K562 (cell line): ENCODE data around the gene ID1. TPM values are rescaled to one million over a fixed set of nuclear protein-coding genes. Genes with fewer than 3 reads are reported as not detected.

Experiments
- BHLHE40 ChIP-seq: IDR thresholded peaks from 2 replicates; pipeline ENCODE4 v1.6.1; 2011; ENCODE audit warnings: low read length, improper control_type of control experiment
- CCNT2 ChIP-seq: IDR thresholded peaks from 2 replicates; pipeline ENCODE4 v1.6.1; 2011; ENCODE audit warnings: borderline replicate concordance, low read depth, mild to moderate bottlenecking, moderate library complexity, mixed read lengths, low read length; ENCODE audit not compliant: insufficient read length; ENCODE audit errors: extremely low read depth
- DNMT1 ChIP-seq: fragments of 450-650 bp; IDR thresholded peaks from 2 replicates; pipeline ENCODE4 v1.6.1; 2016; ENCODE audit warnings: antibody characterized with exemption, mild to moderate bottlenecking
- EHMT2 ChIP-seq: fragments of 450-650 bp; IDR thresholded peaks from 2 replicates; pipeline ENCODE4 v1.6.1; 2018; ENCODE audit warnings: antibody characterized with exemption
- HDAC1 ChIP-seq, 2 experiments: fragments of 450-650 bp; IDR thresholded peaks; 2 replicates each; pipeline ENCODE4 v1.6.1; 2016 to 2017; ENCODE audit warnings: inconsistent platforms in 1 of 2, mild to moderate bottlenecking in 1 of 2, moderate library complexity in 1 of 2
- HDAC2 ChIP-seq: fragments of 450-650 bp; IDR thresholded peaks from 2 replicates; pipeline ENCODE4 v1.6.1; 2016; ENCODE audit warnings: mild to moderate bottlenecking
- MAFK ChIP-seq: IDR thresholded peaks from 2 replicates; pipeline ENCODE4 v1.6.1; 2011; ENCODE audit warnings: low read length, improper control_type of control experiment
- MBD2 ChIP-seq: sonication (generic); IDR thresholded peaks from 2 replicates; pipeline ENCODE4 v1.6.1; 2016; ENCODE audit warnings: low read depth, borderline replicate concordance
- MYBL2 ChIP-seq, 2 experiments: fragments of 450-650 bp in 1 of 2; sonication (generic) in 1 of 2; formaldehyde crosslinking in 1 of 2; IDR thresholded peaks; 2 replicates each; pipeline versions ENCODE4 v1.6.1 to v1.8.1; 2017 to 2022; ENCODE audit warnings: borderline replicate concordance in 1 of 2, inconsistent platforms in 1 of 2, low read depth in 1 of 2, mild to moderate bottlenecking in 1 of 2, missing genetic modification reagents in 1 of 2, moderate library complexity in 1 of 2
- NEUROD1 ChIP-seq: fragments of 150-350 bp; IDR thresholded peaks from 2 replicates; pipeline ENCODE4 v1.6.1; 2014; ENCODE audit warnings: borderline replicate concordance, low read length, low read depth; ENCODE audit not compliant: partially characterized antibody
- NONO ChIP-seq, 2 experiments: fragments of 200-400 bp in 1 of 2; fragments of 450-650 bp in 1 of 2; formaldehyde crosslinking in 1 of 2; IDR thresholded peaks; 2 replicates each; pipeline ENCODE4 v1.6.1; 2017; ENCODE audit warnings: low read depth in 2 of 2, mild to moderate bottlenecking in 2 of 2, moderate library complexity in 2 of 2, low read length in 1 of 2
- PRDM10 ChIP-seq: fragments of 450-650 bp; IDR thresholded peaks from 2 replicates; pipeline ENCODE4 v1.6.1; 2018; ENCODE audit not compliant: partially characterized antibody
- SMAD1 ChIP-seq: fragments of 150-350 bp; IDR thresholded peaks from 2 replicates; pipeline ENCODE4 v1.6.1; 2014; ENCODE audit warnings: low read length, low read depth; ENCODE audit not compliant: partially characterized antibody
- XRCC5 ChIP-seq: fragments of 200-400 bp; formaldehyde crosslinking; IDR thresholded peaks from 2 replicates; pipeline ENCODE4 v1.6.1; 2017; ENCODE audit warnings: low read depth, mild to moderate bottlenecking, low read length
- ZNF395 ChIP-seq: fragments of 200-800 bp; sonication (Bioruptor generic); IDR thresholded peaks from 2 replicates; pipeline ENCODE4 v1.6.1; 2017; ENCODE audit warnings: missing genetic modification characterization, missing compliant biosample characterization
- ZNF740 ChIP-seq, 3 experiments: fragments of 200-800 bp in 1 of 3; sonication (Bioruptor generic) in 1 of 3; sonication (generic) in 1 of 3; formaldehyde crosslinking in 1 of 3; IDR thresholded peaks; 2 replicates each; pipeline versions ENCODE4 v1.6.1 to v1.8.0; 2016 to 2022; ENCODE audit warnings: mild to moderate bottlenecking in 2 of 3, missing compliant biosample characterization in 2 of 3, missing genetic modification characterization in 2 of 3, missing genetic modification reagents in 1 of 3
- polyA plus RNA-seq, 8 experiments: library from polyadenylated mRNA; depleted of rRNA in 4 of 8; stranded (reverse) in 5 of 8; unstranded in 3 of 8; fragments of >200 nt; fragmentation: Nextera tagmentation in 2 of 8; fragmentation: Illumina TruSeq in 1 of 8; extraction: Ambion mirVana in 2 of 8; extraction: Trizol in 1 of 8; gene quantifications; 2 replicates each; pipeline versions ENCODE4 v1.2.1 to v1.2.3, GENCODE V29; 2011 to 2014; ENCODE audit warnings: inconsistent platforms in 1 of 8, missing spikeins in 1 of 8
- total RNA-seq, 7 experiments: library from RNA; depleted of rRNA in 6 of 7; stranded (reverse); fragments of >200 nt in 6 of 7; fragmentation: Illumina TruSeq in 2 of 7; extraction: Trizol in 2 of 7; gene quantifications; 2 replicates each; pipeline versions ENCODE4 v1.2.1 to v1.2.3, GENCODE V29; 2011 to 2021; ENCODE audit warnings: low replicate concordance in 1 of 7

The ID1 gene
- total and polyA plus RNA-seq, 9 of the 15 experiments (the other 6 are each of a cell fraction or from before 2014, with no cell fraction given), result 1.4 to 358 (median 65.0) TPM

- peak; percentile 49; the same call in 1 of the 2 replicates for TF ChIP-seq MBD2
- no peak for TF ChIP-seq XRCC5
- peak; percentile 29; the same call in 1 of the 2 replicates for TF ChIP-seq HDAC2
- peak; percentile 86 for TF ChIP-seq CCNT2
- TF ChIP-seq DNMT1, result no peak
- peak in 1 of 2 experiments; percentile 60; a peak in 2 of 4 replicates for TF ChIP-seq HDAC1 (IDR thresholded peaks at IDR 0.05)
- peak; percentile 94 for TF ChIP-seq ZNF740 (CRISPR knock-in tag; IDR thresholded peaks at IDR 0.05)
- TF ChIP-seq ZNF740 (tag; IDR thresholded peaks at IDR 0.05), result peak in 1 of 2 experiments; percentile 84; a peak in 2 of 4 replicates
- peak; percentile 72; the same call in 1 of the 2 replicates for TF ChIP-seq ZNF395 (CRISPR knock-in tag)
- TF ChIP-seq NEUROD1, result peak; percentile 66
- peak; percentile 63 for TF ChIP-seq SMAD1
- TF ChIP-seq NONO (IDR thresholded peaks at IDR 0.05; ENCODE audit: low read depth in 2 of 2, low read length in 1 of 2), result peak in 1 of 2 experiments; percentile 30; a peak in 1 of 4 replicates
- 0 out of 2 replicates have a peak, but pooled peaks have one; percentile 11 for TF ChIP-seq MAFK
- peak; percentile 79 for TF ChIP-seq MYBL2 (IDR thresholded peaks at IDR 0.05; ENCODE audit: low read depth)
- TF ChIP-seq MYBL2 (CRISPR knock-in tag; IDR thresholded peaks at IDR 0.05; ENCODE audit: borderline replicate concordance), result no peak; the same call in 1 of the 2 replicates
- no peak for TF ChIP-seq PRDM10
- TF ChIP-seq EHMT2, result no peak
- peak; percentile 85 for TF ChIP-seq BHLHE40
Observed at GRCh38 chr20:31603822-31604566, 1.1 kb upstream of the ID1 start (continued).
